ENCODE results near the gene BSN.

BSN gene

GRCh38 chr3:49717959-49718857, 163.9 kb downstream of the BSN start:
- no peak for DNase-seq

GRCh38 chr3:49718858-49719213, 164.6 kb downstream of the BSN start:
- no peak for DNase-seq

GRCh38 chr3:49719214-49719884, 165.1 kb downstream of the BSN start, which contains the start of gene AMIGO3:
Gene AMIGO3 (minus strand): TSS chr3:49719684. CDS start chr3:49719465, 219 bp downstream.
- DNase-seq = no peak

Data from DMS79 treated with DMSO at 0.1 percent for 48 hours (cell line).